ENCODE results near the gene SHISA9.

Gene SHISA9

DNA sequence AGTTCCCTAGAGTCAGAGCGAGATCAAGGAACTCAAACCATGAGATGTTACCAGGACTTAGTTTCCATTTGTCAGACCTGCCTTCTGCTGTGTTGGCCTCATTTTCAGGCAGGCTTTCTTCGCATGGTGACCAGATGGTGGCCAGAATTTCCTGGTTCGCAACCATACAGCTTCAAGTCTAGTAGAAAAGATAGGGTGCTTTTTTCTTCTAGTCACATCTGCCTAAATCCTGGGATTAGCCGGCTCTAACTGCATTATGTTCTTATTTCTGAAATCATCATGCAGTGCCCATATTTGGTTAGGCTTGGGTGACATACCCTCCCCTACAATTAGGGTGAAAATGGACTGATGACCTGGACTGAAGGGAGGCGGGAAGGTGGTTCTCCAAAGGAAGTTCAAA is 131.5 kb downstream of the SHISA9 start:
- DNase-seq: no peak

DNA sequence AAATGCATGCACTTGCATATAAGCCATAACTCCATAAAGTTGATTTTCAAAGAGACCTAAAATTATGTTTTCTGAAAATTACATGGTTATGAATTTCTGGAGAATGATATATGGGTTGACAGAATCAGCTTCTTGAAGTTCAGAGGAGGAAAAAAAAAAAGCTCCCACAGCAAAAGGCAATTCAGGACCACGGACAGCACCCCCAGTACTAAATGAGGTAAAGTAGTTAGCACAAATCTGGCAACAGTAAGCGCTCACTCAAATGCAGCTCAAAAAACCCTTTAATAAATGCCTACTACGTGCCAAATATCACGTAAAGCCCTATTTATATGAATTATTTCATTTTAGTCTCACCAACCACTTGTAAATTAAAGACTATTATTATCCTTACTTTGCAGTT is 135.2 kb downstream of the SHISA9 start:
- no peak for DNase-seq

DNA sequence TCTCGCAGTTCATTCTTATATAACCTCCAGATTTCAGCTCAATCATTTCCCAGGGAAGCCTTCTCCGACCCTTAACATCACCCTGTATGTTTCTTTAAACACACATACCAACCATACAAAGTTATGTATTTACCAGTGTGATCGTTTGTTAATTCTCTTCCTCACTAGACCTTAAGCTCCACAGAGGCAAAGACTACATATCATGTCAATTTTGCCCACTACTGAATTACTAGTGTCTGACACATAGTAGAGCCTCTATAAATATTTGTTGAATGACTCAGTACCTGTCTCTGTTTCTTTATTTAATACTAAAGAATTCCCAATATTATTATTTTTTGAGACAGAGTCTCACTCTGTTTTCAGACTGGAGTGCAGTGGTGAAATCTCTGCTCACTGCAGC is 137.2 kb downstream of the SHISA9 start:
- DNase-seq: no peak

DNA sequence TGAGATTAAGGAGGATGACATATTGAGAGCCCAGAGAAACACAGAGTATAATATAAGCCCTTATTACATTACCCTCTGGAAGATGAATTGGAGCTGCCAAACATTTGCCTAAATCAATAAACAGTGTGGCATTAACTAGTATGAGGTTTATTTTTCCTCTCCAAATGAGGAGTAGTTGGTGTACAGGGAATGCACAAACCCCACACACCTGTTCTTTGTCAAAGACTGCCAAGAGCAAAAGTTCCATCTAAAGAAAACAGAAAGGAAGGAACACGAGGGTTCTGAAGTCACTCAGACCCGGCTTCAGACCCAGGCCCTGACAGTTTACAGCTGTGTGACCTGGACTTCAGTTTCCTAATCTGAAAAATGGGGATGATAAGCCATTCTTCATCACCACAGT is 138.1 kb downstream of the SHISA9 start:
- DNase-seq: no peak

DNA sequence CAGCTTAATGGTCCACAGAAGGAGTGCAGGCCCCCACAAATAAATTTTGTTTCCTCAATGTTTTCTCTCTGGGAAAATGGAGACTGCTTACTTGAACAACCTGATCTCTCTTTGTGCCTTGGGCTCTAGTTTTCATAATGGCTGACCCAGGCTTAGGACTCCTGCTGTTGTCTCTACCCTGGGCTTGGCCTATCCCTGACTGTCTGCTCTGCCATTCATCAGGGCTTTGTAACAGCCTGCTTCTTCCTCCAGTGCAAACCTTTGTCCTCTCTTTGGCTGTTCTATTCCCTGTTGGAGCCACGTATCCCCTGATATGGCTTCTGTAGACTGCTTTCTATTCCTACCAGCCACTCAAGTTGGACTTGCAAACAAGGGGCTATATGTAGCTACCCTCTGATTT is 139.8 kb downstream of the SHISA9 start:
- DNase-seq: no peak

DNA sequence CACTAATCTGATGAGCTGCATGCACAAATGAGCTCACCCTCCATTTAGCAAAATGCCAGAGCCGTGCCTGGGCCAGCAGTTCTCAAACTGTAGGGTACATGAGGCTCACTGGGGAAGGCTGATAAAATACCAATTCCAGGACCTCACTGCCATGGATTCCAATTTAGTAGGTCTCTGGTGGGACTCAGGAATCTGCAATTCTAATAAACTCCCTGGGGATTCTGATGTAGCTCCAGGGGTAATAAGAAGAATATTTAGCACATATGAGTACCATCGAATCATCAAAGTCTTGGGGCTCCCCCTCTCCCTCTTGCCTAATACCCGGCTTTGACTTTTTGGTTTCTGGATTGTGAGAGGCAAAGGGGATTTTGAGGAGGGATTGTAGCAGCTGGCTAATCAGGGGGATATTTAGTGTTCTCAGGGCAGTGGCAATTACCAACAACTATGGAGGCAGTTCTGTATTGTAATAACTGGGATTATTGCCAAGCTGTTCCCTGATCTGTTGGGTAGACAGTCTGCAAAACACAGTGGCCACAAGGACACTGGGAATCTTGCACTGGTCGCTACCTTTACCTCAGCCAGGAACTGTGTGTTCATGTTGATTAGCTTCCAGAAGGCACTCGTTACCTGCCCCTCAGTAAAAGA is 140.4 kb downstream of the SHISA9 start:
- no peak for DNase-seq

DNA sequence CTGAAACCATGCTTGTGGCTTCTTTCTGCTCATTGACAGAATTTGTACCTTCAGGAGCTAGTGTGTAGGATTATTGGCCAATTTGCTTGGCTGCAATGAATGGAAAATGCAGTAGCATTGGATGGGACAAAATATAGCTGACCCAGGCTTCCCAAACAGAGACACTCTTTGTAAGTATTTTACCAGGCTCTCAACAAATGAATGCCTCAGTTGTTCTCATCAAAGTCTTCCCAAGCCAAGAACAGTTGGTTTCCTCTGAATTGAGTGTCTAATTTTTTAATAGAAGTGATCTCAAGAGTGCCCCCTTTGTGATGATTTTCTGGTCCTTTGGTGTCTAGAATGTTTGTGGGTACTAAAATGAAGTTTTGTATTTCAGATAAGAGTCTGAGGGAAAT is 140.9 kb downstream of the SHISA9 start:
- no peak for DNase-seq

DNA sequence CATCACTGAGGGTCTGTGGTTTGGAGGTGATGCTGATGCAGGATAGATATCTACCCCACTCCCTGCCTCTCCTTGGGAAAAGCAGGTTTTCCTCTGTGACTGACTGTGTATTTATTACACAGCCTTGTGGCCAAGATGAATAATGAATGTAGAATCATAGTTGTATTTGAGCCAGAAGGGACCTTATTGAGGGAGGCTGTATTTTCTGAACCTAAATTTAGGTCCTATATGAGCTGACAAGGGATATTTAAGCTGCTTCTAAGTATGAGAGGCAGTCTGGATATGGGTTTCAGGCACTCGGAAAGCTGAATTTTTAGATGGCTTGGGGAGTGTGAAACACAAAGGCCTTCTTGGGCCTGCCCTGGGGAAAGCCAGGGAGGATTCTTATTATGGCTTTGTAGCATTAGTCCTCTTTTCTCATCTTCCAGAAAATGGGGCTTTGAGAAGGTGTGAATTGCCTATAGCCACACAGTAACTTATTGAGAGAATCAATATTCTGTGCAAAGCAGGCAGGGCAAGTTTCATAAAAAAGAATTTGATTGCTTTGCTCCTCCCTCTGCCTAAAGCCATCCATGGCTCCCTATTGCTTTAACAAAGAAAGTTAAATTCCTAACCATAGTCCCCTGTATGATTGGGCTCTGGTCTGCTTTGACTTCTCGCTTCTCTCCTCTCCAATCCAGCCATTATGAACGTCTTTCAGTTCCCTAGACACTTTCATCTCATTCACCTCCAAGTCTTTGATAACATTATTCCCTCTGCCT is 144.8 kb downstream of the SHISA9 start:
- no peak for DNase-seq

DNA sequence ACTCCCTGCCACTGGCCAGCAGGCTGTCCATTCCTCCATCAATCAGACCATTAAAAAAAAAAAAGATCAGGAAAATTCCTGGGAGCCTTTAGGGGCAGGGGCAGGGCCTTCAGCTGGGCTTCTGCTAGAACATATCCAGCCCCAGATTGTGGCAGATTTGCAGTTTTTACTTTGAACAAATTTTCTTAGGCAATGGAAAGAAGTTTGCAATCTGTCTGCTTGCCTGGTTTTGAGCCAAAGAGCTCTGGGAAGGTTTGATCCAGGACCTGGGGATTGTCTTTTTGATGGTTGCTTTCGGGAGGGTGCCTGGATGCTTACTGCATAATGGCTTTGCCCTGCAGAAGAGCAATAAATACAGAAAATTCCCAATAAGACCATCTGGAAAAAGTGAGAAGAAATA is 145.9 kb downstream of the SHISA9 start:
- no peak for DNase-seq

DNA sequence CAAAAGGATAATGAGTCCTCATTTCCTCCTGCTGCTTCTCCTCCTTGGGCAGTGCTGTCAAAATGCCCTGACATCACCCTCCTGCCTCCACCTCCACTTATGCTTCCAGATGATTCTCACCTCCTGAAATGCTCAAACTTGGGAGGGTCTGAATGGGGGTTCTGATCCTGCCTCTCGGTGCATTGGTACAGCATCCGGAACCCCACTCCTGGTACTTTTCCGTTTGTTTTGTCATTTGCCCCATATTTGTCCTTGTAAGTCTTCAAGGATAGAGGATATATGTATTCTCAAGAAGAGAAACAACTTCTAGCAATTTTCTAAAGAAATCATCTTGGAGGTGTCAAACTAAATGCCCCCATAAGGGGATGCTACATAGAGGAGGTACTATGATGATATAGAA is 148.3 kb downstream of the SHISA9 start:
- no peak for DNase-seq

DNA sequence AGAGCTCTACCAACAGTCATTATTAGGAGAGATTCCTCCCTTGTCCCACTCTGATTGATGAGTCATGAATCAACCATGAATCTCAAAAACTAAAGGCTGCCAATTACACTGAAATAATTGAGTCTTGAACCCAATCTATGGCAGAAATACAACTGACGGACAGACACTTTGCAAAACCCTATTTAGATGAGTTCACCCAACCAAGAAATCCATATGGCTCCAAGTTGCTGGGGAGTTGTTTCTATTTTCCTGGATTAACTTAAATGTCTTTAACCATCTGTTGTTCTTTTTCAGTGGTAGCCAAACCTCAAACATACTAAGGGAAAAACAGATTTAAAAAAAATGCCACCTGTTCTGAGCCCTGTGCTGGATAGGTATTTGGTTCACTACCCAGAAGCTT is 151.0 kb downstream of the SHISA9 start:
- DNase-seq: no peak

DNA sequence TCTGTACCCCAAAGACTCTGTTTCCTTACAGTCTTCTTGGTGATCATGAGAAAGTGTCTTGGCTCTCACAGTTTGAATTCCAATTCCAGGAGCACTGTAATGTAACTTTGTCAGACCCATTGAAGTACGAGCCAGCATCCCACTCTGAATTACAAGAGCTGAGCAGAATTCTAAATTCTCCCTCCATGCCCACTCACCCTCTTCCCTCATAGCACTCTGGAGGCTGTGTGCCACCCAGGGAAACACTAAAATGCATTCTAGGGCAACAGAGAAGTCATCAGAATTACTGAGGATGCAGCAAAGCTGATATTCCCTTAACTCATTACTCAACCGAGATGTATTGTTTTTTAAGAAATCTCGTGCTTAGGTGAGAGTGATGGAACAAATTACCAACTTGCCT is 154.1 kb downstream of the SHISA9 start:
- no peak for DNase-seq

DNA sequence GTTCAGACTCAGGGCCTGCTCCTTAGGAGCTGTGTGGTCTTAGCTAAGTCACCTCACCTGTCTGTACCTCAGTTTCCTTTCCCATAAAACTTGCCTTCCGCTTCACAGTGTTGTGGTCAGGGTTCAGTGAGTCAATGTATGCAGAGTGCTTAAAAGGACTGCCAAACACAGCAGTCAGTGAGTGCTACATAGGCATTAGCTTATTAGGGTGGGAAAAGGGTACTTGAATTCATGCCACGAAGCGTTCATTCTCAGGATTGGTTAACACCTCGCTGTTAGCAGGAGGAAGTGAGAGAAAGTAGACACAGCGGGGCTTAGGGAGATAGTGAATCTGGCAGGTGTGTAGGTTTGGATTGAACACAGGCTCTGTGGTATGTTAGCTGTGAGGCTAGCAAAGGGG is 155.2 kb downstream of the SHISA9 start:
- no peak for DNase-seq

DNA sequence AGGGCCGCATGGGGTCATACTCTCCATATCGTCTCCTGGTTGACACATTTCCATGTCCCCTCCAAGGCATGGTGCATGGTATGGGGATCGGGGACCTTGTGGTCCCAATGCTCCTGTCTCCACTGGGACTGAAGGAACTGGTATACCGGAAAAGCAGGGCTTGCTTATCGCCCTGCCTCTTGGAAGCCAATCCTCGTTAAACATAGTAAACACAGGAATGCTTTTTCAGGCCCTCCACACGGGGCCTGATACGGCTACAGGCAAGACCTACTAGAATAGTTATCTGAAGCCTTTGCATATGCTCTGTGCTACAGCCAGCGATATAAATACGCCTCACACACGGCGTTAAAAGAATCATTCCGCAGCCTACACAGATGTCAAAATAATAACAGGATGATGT is 159.5 kb downstream of the SHISA9 start:
- no peak for DNase-seq

DNA sequence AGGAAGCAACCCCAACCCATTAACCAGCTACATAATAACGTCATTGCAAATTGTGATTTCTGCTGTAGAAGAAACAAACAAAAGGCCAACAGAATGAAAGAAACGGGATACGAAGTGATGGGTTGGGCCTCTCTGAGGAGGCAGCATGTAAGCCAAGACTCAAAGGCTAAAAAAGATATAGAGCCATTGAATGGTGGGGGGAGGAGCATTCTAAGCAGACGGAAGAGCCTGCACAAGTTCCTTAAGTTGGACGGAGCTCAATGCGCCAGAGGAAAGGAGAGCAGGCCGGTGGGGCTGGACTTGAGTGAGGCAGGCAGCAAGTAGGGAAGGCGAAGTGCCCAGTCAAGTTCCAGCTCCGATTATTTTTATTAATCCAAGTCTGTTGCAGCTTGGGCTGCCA is 160.3 kb downstream of the SHISA9 start:
- no peak for DNase-seq

DNA sequence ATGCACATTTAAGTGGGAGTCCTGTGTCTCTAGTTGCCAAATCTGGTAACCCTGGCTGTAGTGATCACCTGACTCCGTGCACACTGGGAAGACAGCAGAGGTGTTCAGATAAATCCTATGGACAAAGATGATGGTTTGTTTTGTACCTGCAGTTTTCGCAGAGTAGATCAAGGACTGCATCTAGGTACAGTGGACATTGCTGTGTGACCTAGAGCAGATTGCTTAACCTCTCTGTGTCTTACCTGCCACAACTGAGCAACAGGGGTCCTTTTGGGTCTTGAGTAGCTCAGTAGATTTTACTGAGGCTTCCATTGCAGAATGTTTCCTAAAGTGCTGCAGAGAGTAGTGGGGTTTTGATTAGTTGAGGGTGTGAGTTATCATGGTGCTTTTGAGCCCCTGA is 160.8 kb downstream of the SHISA9 start:
- DNase-seq: no peak

DNA sequence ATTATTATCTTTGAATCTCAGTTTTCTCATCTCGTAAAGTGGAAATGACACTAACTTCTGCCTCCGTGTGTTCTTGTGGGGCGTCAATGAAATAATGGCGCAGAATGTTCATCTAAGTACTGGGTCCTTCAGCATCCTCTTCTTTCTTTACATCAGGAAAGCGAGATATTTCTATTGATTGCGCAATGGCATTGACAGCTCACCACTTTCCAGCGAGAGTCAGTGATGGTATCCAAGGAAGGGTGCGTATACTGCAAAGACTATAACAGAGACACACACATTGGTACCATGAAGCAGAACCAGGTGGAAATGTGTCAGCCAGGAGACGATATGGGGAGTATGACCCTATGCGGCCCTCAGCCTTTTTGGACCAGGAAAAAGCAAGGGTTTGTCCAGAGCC is 162.1 kb downstream of the SHISA9 start:
- DNase-seq: no peak

DNA sequence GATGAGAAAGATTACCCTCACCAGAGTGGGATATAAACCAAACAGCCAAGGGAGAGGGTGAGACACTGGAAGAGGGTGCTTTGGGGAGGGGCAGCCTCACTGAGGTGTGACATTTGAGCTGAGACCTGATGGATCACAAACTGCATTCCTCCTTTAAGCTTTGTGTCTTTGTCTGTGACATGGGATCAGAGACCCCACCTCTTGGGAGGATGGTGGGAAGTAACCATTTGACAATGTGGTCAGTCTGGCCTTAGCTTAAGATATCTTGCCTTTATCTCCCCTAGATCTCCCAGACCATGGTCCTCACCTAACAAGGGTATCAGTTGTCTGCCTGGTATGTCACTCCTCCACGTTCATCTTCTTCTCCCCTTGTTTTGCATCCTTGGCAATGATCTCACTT is 163.4 kb downstream of the SHISA9 start:
- DNase-seq: no peak

DNA sequence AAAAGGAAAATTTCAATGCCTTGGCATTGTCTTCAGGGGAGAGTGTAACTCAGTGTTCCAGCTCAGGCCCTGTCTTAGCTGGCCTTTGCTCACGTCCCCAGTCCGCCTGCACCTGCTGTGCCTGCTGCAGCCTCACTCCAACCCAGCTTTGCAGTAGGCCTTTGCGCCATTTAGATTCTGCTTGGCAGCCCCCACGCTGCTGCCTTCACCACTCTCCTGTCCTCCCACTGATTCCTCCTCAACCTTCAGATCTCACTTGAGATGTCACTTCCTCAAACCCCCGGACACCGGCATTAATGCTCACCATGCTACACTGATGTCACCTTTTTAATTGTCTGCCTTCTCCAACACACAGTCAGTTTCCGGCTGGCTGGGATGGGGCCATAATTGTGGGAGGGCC is 166.2 kb downstream of the SHISA9 start:
- DNase-seq: no peak

DNA sequence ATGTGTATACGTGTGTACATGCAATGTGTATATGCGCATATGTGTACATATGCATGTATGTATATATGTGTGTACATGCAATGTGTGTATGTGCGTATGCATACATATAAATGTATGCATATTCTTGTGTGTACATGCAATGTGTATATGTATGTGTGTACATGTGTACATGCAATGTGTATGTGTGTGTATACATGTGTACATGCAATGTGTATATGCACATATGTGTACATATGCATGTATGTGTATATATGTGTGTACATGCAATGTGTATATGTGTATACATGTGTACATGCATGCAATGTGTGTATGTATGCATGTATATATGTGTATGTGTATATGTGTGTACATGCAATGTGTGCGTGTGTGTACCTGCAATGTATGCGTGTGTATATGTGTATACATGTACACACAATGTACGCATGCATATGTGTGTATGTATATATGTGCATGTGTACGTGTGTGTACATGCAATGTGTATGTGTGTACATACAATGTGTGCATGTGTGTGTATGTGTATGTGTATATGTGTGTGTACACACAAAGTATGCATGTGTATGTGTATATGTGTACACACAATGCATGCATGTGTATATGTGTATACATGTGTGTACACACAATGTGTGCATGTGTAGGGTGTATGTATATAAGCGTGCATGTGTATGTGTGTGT is 167.7 kb downstream of the SHISA9 start:
- DNase-seq: no peak

DNA sequence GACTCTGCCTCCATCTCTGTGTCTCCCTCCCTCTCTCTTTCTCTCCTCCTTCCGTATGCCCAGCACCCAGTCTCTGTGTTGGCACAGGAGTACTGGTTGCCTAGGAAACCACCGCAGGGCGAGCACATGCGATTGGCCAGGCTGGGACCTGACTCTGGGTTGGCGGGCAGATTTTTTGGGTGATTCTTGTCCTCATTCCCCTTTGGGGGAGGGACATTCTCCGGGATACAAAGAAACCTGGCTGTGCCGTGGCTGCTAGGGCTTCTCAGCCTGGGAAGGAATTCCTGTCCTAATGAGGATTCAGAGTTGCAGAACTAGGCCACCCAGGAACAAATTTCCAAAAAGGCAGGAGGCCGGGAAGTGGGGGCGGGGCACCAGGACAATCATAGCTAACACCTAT is 168.9 kb downstream of the SHISA9 start:
- no peak for DNase-seq

DNA sequence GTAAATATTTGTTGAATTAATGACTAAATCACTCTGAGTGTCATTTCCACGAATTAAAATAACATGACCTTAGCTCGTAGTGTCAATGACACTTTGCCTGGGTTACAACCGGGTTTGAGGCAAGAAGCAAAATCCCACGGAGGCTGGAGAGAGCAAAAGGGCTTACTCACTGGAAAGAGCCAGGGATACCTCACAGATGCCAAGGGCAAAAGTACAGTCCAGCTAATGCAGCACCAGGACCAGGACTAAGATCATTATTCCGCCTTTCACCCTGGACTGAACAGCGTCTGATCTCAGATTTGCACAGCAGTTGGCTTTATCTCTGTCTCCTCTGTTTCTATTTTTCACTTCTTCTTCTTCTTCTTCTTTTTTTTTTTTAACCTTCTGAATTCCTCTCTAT is 175.5 kb downstream of the SHISA9 start:
- no peak for DNase-seq

DNA sequence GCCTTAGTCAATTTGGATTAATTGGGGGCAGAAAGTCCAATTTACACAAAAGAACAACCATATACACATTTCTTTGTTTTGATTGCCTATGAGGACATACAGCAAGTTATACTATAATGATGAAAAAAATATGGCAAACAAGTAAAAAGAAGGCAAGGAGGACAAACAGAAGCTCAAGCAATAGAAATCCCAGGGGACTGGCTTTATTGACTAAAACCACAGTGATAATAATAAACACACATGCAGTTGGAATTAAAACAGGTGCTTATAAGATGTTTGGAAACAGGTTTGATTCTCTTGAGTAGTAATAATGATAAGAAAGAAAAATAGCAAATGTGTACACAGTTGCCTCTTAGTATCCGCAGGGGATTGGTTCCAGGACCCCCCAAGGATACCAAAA is 176.4 kb downstream of the SHISA9 start:
- DNase-seq: no peak

DNA sequence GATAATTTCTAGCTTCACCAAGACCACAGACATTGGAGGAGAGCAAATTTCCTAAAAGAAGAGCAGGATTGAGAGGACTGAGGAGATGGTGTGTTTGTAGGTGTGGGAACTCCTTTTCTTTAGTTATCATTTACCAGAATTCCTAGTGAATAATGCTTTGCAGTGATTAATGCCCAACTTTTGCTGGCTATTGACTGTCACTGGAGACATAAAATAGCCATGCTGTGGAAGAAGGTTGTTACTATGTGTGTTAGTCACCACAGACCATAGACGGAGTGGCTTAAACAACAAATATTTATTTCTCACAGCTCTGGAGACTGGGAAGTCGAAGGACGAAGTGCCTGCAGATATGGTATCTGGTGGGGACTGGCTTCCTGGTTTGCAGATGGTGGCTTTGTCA is 179.1 kb downstream of the SHISA9 start:
- no peak for DNase-seq

Measured in CD4-positive, alpha-beta T cell treated with Interleukin-15 for 1 hour (primary cell).